GM12864 (cell line): Measurements from ENCODE around the gene CNTN1.

ENCODE experiments used
- DNase-seq: peaks from one replicate; pipeline ENCODE4 v3.0.0-alpha.2; 2011; ENCODE audit warnings: low read depth
- H3K4me3 ChIP-seq: 2 replicates; pipeline ENCODE4 v1.5.1; 2011; ENCODE audit warnings: mild to moderate bottlenecking, low read depth, low read length, control low read depth
- CTCF ChIP-seq: IDR thresholded peaks from 2 replicates; pipeline ENCODE4 v1.5.1; 2011; ENCODE audit warnings: low read depth, mild to moderate bottlenecking, moderate library complexity, low read length, control low read depth, inconsistent platforms; ENCODE audit errors: missing control alignments

CNTN1 gene

GRCh38 chr12:40802656-40803055 is 110.4 kb downstream of the CNTN1 start:
- no peak for TF ChIP-seq CTCF
- no peak for DNase-seq
- no peak overlapping the region for H3K4me3 ChIP-seq

DNA sequence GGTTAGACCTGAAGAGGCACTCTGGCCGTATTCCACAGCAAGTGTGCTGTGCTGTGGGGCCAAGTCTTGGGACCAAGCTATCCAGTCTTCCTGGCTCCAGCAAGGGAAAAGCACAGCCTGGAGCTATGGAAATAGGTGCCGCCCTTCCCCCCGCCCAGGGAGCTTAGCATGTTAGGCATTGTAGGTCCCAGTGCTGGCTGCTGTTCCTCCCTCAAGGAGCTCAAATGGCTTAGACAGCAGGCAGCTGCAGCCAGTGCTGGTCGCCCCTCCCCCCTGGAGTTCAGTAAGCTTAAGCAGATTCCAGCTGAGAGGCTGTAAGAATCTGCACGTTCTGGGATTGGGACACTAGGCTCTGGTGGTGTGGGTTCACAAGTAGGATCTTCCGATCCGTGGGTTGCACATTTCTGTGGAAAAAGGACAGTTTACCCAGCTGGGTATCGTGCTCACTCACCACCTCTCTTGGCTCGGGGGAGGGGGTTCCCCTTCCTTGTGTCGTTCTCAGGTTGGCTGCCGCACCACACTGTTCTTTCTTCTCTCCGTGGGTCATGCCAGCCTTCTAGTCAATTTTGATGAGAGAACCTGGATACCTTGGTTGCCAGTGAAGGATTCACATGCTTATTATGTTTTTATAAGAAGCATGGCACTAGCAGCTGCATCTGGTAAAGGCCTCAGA is 127.3 kb downstream of the CNTN1 start:
- H3K4me3 ChIP-seq: no peak overlapping the region
- DNase-seq: no peak
- no peak for TF ChIP-seq CTCF

- no peak for DNase-seq
- H3K4me3 ChIP-seq: no peak overlapping the region
- no peak for TF ChIP-seq CTCF
Measured at GRCh38 chr12:40820794-40821484, 128.7 kb downstream of the CNTN1 start.

- DNase-seq: no peak
- TF ChIP-seq CTCF: no peak
- no peak overlapping the region for H3K4me3 ChIP-seq
Measured at GRCh38 chr12:40825156-40825555, 132.9 kb downstream of the CNTN1 start.

DNA sequence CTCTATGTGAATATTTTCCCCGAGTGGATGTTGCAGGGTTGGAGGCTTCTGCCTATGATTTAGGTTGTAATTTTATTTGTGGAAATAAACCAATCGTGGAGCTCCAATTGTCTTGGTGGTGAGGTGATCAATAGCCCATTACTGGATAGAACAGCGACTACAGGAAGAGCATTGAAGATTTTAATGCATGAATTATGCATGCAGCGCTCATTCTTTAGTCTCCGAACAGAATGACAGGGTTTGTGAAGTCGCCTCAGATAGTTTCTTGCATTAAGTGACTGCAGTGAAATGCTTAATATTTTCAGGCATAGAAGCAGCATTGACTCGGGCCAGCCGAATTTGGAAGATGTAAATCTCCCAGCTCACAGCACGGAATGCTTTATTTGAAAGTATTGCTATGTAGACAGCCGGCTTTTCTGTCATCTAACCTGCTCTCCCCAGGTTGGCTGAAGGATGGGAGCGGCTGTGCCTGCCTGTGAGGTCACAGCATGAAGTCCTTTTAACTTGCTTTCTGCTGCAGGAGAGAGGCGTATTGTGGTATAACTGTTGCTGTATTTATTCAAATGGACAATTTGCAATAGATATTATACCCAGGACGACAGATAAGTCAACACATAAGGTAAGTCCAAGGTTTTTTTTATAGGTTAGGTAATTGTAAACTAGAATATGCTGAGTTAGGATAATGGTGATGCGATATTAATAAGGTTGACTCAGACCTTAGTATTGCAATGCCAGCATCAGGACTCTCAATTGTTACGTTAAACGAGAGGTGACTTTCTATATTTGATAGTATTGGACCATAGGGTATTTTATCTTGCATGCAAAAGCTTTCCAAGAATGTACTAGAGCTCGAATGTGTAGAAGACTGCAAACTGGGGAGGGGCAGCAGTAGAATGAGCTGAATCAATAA is 135.7 kb downstream of the CNTN1 start:
- no peak for TF ChIP-seq CTCF

DNA sequence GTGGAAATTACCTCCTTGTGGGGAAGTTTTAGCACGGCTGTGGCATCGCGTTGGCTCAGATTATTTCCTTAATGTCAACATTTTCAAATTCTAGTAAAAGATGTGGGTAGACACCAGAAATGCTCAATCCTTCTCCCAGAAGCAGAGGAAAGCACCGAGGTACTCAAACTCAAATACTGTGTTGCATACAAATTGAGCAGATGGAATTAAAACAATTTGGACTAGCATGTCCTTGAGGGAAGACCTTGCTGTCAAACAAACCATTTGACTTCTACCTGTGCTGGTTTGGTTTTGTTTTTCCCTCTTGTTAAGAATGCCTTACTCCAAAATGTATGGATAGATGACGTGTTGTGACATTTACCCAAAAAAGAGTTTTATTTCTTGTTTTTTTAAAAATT is 136.4 kb downstream of the CNTN1 start:
- no peak overlapping the region for H3K4me3 ChIP-seq
- DNase-seq: no peak
- TF ChIP-seq CTCF: no peak

More for the DNA sequence above, 135.7 kb downstream of the CNTN1 start:
- H3K4me3 ChIP-seq: no peak overlapping the region
- DNase-seq: no peak
